ENCODE data around the gene IMMP2L.

The IMMP2L gene

DNA sequence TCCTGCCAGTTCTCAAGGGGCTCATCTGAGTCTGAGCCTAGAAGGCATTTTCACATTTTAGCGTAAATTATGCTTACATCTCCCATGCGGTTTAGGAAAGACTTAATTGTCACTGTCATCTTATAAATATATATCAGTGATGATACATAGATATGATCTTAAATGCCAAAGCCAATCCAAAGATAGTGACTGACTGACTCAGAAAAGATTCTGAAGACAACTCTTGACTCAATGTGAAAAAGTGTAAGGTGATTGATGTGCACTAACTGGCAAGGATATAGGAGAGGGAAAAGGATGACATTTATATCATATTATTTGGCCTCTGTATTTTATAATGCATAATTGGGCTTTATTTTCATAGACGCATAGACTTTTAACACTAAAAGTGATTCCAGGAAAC lies 556.3 kb downstream of the IMMP2L start:
- no peak overlapping the region for H3K4me3 ChIP-seq (ENCODE audit: low read length)
- TF ChIP-seq, protein P1, sequence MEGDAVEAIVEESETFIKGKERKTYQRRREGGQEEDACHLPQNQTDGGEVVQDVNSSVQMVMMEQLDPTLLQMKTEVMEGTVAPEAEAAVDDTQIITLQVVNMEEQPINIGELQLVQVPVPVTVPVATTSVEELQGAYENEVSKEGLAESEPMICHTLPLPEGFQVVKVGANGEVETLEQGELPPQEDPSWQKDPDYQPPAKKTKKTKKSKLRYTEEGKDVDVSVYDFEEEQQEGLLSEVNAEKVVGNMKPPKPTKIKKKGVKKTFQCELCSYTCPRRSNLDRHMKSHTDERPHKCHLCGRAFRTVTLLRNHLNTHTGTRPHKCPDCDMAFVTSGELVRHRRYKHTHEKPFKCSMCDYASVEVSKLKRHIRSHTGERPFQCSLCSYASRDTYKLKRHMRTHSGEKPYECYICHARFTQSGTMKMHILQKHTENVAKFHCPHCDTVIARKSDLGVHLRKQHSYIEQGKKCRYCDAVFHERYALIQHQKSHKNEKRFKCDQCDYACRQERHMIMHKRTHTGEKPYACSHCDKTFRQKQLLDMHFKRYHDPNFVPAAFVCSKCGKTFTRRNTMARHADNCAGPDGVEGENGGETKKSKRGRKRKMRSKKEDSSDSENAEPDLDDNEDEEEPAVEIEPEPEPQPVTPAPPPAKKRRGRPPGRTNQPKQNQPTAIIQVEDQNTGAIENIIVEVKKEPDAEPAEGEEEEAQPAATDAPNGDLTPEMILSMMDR (IDR thresholded peaks at IDR 0.05; ENCODE audit: insufficient read depth, low read depth, low read length, missing control alignments) = no peak
- no peak for DNase-seq (ENCODE audit: low read depth)

DNA sequence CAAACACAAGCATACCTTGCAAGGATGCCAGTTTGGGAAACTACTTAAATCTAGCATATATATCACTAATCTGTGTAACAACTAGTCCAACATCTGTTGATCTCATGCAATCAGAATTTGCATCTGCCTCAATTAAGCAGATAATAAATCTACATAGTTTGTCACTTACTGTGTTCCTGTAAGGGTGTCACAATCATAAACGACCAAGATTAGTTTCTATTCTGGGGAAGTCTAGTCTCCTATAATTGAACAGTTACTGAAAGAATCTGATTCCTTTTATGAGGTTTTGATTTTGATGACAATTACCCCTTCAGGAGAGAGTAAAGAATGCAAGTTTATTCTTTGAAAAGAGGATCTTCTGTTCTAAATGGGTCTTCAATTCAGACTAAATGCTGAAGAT lies 556.8 kb downstream of the IMMP2L start:
- TF ChIP-seq, protein P1 (IDR thresholded peaks at IDR 0.05; ENCODE audit: insufficient read depth, low read depth, low read length, missing control alignments) = no peak
- no peak overlapping the region for H3K4me3 ChIP-seq (ENCODE audit: low read length)
- no peak for DNase-seq (ENCODE audit: low read depth)

DNA sequence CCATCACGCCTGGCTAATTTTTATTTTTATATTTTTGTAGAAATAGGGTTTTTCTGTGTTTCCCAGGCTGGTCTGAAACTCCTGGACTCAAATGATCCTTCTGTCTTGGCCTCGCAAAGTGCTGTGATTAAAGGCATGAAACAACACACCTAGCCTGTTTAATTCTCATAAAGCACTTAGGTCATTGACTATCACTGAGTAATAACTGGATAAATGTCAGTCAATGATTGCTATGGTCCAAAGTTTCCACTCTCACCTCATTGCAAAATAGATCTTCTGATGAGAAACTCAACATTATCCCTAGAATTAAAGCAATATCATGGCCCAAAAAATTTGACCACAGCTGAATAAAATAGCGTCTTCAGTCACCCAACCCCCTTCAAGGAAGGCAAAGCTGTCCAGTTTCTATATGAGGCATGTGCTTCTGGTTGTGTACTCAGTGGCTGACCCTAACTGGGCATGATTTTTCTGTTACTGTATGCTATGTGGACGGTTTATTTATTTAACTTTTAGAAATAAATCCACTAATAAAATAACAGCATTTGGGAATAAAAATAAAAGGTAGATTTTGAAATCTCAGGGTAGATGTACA lies 557.9 kb downstream of the IMMP2L start:
- no peak overlapping the region for H3K4me3 ChIP-seq (ENCODE audit: low read length)
- TF ChIP-seq, protein P1 (IDR thresholded peaks at IDR 0.05; ENCODE audit: insufficient read depth, low read depth, low read length, missing control alignments) = no peak
- DNase-seq (ENCODE audit: low read depth) = no peak

DNA sequence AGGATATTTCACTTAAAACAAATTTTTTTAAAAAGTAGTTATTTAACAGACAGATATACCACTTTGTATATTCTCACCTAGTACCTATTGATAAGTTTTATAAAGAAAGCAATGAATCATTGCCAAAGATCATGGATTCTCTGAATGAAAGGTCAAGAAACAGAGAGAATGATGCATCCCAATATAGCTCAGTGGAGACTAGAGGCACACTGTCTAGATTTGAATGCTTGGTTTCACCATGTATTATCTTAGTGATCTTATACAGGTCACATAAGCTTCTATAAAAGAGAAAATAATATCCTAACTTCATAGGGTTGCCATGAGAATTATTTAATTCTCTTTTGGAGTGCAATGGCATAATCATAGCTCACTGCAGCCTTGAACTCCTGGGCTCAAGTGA lies 558.4 kb downstream of the IMMP2L start:
- DNase-seq (ENCODE audit: low read depth) = no peak
- H3K4me3 ChIP-seq (ENCODE audit: low read length) = no peak overlapping the region
- TF ChIP-seq, protein P1 (IDR thresholded peaks at IDR 0.05; ENCODE audit: insufficient read depth, low read depth, low read length, missing control alignments) = no peak

DNA sequence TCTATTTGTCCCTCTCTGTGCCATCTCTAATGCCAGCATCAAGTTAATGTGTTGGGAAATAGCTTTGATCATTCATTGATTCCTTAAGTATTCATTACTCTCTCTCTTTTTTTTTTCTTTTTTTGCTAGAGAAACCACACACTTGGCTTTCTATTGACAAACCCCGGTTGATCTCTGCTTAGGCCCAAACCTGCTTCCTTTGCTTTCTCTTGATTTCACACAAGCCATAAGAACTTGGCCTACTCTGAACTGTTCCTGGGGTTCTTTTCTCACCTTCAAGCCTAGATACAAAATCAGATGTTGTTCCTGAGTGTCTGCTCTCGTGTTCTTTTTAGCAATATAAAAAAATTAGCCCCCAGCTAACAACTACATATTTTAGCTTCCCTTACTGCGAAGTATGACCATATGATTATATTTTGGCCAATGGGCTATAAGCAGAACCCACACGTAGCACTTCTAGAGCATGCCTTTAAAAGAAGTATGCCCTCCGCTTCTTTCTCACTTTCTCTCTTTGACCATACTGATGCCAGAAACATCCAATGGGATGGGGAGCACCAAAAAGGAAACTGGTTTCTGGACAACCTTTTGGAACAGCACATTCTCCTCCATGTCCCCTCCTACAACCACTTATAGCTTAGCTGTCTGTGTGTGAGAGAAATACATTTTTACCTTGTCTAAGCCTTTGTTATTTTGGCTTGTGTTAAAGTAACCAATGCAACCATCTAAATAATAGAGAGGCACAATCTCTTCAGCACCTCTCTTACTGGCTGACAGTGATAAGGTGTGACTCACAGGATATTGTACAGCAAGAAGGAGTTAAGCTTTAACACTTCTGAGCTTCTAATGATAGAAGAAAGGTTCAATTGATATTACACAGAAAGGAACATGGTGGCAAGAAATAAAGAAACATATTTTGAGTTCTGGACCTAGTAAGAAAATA lies 568.0 kb downstream of the IMMP2L start:
- no peak overlapping the region for H3K4me3 ChIP-seq (ENCODE audit: low read length)
- TF ChIP-seq, protein P1 (IDR thresholded peaks at IDR 0.05; ENCODE audit: insufficient read depth, low read depth, low read length, missing control alignments) = no peak
- no peak for DNase-seq (ENCODE audit: low read depth)

DNA sequence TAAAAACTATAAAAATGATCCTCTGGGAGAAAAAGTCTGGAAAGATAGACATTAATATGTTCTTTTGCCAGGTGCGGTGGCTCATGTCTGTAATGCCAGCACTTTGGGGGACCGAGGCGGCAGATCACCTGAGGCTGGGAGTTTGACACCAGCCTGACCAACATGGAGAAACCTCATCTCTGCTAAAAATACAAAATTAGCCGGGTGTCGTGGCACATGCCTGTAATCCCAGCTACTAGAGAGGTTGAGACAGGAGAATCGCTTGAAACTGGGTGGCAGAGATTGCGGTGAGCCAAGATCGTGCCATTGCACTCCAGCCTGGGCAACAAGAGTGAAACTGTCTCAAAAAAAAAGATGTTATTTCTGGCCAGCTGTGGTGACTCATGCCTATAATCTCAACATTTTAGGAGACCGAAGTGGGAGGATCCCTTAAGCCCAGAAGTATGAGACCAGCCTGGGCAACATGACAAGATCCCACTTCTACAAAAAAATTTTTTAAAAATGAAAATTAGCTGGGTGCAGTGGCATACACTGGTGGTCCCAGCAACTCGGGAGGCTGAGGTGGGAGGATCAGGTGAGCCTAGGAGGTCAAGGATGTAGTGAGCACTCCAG lies 573.3 kb downstream of the IMMP2L start:
- no peak overlapping the region for H3K4me3 ChIP-seq (ENCODE audit: low read length)
- TF ChIP-seq, protein P1 (IDR thresholded peaks at IDR 0.05; ENCODE audit: insufficient read depth, low read depth, low read length, missing control alignments) = no peak
- no peak for DNase-seq (ENCODE audit: low read depth)
